Measurements from ENCODE around the gene RILPL1.
A peak's percentile ranks its signal among the peaks of the same experiment; 100 is the strongest.
"Not testable (repeated sequence)": the region's sequence is repeated elsewhere in the genome, so short reads cannot be mapped to it uniquely, and the experiment has no call there.

Gene RILPL1

DNA sequence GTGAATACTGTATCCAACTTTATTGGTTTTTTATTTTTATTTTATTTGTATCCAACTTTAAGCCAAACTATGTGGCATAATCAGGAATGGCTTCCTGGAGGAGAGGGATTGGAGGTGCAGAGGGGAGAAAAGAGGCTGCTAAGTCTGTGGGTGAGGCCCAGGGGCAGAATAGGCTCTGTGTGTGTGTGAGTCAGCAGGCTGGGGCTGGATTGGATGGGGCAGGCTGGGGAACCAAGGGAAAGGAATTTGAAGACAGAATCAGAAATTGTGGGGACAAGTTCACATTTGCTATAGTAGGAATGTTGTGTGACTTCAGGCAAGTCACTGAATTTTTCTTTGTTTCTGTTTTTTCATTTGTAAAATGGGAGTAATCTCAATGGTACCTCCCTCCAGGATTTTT is 12.8 kb upstream of the RILPL1 start:
- POLR2A ChIA-PET: no interaction called here
- peak; percentile 7 for DNase-seq (ENCODE audit: low read depth, low spot score)
- TF ChIP-seq, protein P1, sequence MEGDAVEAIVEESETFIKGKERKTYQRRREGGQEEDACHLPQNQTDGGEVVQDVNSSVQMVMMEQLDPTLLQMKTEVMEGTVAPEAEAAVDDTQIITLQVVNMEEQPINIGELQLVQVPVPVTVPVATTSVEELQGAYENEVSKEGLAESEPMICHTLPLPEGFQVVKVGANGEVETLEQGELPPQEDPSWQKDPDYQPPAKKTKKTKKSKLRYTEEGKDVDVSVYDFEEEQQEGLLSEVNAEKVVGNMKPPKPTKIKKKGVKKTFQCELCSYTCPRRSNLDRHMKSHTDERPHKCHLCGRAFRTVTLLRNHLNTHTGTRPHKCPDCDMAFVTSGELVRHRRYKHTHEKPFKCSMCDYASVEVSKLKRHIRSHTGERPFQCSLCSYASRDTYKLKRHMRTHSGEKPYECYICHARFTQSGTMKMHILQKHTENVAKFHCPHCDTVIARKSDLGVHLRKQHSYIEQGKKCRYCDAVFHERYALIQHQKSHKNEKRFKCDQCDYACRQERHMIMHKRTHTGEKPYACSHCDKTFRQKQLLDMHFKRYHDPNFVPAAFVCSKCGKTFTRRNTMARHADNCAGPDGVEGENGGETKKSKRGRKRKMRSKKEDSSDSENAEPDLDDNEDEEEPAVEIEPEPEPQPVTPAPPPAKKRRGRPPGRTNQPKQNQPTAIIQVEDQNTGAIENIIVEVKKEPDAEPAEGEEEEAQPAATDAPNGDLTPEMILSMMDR (IDR thresholded peaks at IDR 0.05; ENCODE audit: insufficient read depth, low read length, missing control alignments): no peak
- no peak overlapping the region for H3K4me3 ChIP-seq (ENCODE audit: low read depth, low read length)
- CTCF ChIA-PET: no interaction called here

DNA sequence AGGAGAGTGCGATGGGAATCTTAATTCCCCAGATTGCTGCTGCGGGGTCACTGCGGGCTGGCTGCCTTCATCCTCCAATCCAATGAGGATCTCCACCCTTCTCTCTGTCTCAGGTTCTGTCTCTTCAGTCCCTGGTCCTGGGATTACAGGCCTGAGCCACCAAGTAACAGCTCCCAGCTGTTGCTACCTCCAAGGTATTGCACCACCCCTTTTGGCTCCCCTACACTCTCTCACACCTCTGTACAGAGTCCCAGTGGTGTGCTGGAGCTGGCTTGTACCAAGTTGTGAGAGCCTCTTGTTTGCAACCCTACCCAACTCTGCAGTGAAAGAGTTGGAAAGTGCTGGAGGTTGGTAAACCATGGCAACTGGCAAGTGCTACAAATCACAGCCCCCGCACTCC is 10.0 kb upstream of the RILPL1 start:
- DNase-seq (ENCODE audit: low read depth, low spot score): no peak
- no peak overlapping the region for H3K4me3 ChIP-seq (ENCODE audit: low read depth, low read length)
- POLR2A ChIA-PET: no interaction called here
- TF ChIP-seq, protein P1 (IDR thresholded peaks at IDR 0.05; ENCODE audit: insufficient read depth, low read length, missing control alignments): no peak
- CTCF ChIA-PET: no interaction called here

DNA sequence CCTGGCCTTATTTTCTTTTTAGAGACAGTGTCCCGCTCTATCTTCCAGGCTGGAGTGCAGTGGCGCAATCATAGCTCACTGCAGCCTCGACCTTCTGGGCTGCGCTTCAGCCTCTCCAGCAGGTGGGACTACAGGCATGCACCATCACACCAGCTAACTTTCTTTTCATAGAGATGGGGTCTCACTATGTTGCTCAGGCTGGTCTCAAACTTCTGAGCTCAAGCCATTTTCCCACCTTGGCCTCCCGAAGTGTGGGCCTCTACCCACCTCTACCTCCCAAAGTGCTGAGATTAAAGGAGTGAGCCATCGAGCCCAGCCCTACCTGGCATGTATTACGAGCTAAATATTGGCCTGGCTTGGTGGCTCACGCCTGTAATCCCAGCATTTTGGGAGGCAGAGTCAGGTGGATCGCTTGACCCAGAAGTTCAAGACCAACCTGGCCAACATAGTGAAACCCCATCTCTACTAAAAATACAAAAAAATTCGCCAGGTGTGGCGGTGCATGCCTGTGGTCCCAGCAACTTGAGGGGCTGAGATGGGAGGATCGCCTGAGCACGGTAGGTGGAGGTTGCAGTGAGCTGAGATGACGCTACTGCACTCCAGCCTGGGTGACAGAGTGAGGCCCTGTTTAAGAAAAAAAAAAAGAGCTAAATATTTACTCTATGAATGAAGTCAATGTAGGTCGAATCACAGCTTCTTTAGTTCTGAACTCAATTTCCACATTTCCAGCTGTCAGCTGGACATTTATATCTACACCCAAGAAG is 7.6 kb upstream of the RILPL1 start:
- DNase-seq (ENCODE audit: low read depth, low spot score): no peak
- TF ChIP-seq, protein P1 (IDR thresholded peaks at IDR 0.05; ENCODE audit: insufficient read depth, low read length, missing control alignments): no peak
- ChIA-PET POLR2A (no interaction called here), CTCF (interaction anchor here (1.1 to 2.3 kb wide), 2 partner anchors 8 to 12 kb away, joined by 3 to 7 read pairs; no protein-coding TSS in a partner anchor)
- no peak overlapping the region for H3K4me3 ChIP-seq (ENCODE audit: low read depth, low read length)

DNA sequence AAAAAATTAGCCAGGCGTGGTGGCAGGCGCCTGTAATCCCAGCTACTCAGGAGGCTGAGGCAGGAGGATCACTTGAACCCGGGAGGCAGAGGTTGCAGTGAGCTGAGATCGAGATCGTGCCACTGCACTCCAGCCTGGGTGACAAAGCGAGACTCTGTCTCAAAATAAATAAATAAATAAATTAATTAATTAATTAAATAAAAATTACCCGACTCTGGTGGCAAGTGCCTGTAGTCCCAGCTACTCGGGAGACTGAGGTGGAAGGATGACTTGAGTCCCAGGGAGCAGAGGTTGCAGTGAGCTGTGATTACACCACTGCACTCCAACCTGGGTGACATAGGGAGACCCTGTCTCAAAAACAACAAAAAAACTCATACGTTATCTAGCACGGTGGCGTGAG is 2.4 kb upstream of the RILPL1 start:
- CTCF ChIA-PET; H3K4me3 ChIP-seq (ENCODE audit: low read depth, low read length); POLR2A ChIA-PET; DNase-seq (ENCODE audit: low read depth, low spot score): not testable (repeated sequence)

DNA sequence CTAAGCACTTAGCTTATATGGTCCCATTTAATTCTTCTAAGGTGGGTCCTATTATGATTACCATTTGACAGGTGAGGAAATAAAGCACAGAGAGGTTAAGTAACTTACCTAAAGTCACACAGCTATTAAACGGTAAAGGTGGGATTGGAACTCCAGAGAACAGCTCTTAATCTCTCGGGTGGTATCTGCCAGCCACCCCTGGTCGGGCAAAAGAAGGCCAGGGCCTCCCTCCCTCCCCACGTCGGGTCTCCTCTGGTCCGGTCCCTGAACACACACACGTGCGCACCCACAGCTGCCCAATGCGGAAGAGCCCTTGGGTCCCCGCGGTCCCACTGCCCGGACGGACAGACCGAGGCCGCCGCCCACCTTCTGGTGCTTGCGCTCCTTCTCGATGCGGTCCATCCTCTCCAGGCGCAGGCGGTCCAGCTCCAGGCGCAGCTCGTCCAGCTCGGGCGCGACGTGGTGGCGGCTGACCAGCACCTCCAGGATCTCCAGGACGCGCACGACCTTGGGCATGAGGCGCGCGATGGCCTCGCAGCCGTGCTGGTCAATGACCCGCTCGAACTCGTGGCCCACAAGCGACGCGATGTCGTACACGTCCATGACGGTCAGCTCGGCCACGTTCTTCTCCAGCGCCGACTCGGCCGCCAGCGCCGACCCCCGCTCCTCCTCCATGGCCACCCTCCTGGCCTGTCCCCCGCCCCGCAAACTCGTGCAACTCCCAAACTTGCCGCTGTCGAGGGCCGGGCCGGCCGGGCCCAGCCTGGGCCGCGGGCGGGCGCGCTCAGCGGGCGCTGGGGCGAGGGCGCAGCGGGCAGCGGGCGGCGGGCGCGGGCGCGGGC is 490 bp downstream of the RILPL1 start:
- POLR2A ChIA-PET: interaction anchor here (1.1 to 1.3 kb wide), 3 partner anchors 49 to 174 kb away, joined by 3 to 4 read pairs (median 3); no protein-coding TSS in a partner anchor

DNA sequence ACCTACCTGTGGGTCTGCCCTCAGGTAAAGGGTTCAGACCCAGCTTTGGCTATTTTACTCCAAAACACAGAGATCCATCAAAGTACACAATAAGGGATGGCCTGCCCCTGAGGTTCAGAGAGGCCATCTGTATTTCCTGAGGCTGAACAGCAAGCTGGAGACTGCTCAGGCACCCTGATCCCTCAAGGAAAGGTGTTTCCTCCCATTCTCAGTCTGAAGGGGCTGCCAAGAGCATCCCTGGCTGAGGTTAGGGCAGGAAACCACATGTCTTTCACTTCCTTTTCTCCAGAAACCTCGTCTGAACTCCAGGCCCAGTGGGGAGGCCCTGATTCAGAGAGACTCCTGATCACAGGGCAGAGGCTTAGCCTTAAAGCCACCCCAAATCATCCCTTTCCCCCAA is 1.5 kb downstream of the RILPL1 start:
- TF ChIP-seq, protein P1 (IDR thresholded peaks at IDR 0.05; ENCODE audit: insufficient read depth, low read length, missing control alignments): no peak
- H3K4me3 ChIP-seq (ENCODE audit: low read depth, low read length): peak overlapping the region; percentile 77
- DNase-seq (ENCODE audit: low read depth, low spot score): no peak
- ChIA-PET CTCF (interaction anchor here (0.8 to 1.6 kb wide), 2 partner anchors 47 to 51 kb away, joined by 3 to 7 read pairs; no protein-coding TSS in a partner anchor), POLR2A (no interaction called here)

More for the DNA sequence above, 490 bp downstream of the RILPL1 start:
- no peak for DNase-seq (ENCODE audit: low read depth, low spot score)
- CTCF ChIA-PET: interaction anchor here (1.0 to 1.6 kb wide), 3 partner anchors 9 to 50 kb away, joined by 6 to 7 read pairs (median 7); no protein-coding TSS in a partner anchor
- H3K4me3 ChIP-seq (ENCODE audit: low read depth, low read length): peak overlapping the region; percentile 77
- TF ChIP-seq, protein P1 (IDR thresholded peaks at IDR 0.05; ENCODE audit: insufficient read depth, low read length, missing control alignments): no peak
